NCI-H774 (cell line): Measurements from ENCODE around the gene BTBD2.
"Not testable (repeated sequence)": the region's sequence is repeated elsewhere in the genome, so short reads cannot be mapped to it uniquely, and the experiment has no call there.

Experiments
- DNase-seq: peaks from one replicate; lab custom pipeline; 2025; lab: John Stamatoyannopoulos, UW

BTBD2 gene

DNA sequence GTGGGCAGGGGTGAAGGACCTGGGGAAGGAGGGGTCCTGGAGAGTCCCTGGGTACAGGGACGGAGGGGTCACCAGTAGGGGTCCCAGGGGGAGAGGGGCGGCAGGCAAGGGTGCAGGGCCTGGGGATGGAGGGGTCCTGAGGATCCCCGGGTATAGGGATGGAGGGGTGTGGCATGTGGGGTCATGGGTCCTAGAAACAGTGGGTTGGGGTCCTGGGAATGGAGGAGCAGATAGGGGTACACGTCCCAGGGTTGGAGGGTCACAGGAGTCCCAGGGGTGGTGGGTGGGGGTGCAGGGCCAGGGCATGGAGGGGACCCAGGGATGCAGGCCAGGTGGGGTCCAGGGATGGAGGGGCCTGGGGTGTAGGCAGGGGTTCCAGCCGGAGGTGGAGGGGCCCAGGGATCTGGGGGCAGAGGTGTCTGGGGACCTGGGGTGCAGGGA lies 1.4 kb downstream of the BTBD2 start:
- no peak for DNase-seq

DNA sequence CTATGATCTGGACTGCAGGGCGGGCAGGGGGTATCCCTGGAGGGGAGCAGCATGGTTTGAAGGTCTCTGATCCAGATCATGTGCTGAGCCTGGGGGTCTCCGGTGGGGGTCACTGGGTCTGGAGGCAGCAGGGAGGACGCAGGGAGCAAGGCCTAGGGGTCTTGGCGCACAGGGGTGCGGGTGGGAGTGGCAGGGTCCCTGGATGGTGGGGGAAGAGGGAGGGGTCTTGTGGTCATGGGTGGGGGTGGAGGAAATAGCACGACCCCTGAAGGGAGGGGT lies 1.9 kb downstream of the BTBD2 start:
- no peak for DNase-seq

GRCh38 chr19:2012941-2013682 lies 2.4 kb downstream of the BTBD2 start:
- DNase-seq: no peak

DNA sequence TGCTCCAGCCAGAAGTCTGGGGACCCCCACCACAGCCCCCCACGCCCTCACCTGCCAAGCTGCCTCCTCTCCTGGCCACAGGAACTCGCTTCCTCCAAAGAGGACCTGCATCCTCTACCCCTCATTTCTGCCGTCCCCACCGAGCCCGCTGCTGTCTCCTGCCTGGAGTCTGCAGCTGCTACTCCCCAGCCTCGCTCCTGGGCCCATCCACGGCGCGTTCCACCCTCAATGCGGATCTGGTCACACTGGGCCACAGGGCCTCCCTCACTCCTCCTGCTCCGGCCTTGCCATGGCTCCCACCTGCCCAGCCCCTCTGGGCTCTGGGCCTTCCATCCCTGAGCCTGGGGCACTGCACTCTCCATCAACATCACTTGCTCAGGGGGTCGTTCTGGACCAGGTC lies 4.3 kb downstream of the BTBD2 start:
- no peak for DNase-seq

GRCh38 chr19:2010135-2010668 lies 5.3 kb downstream of the BTBD2 start:
- DNase-seq: no peak

- no peak for DNase-seq
Observed at GRCh38 chr19:2003874-2004273, 11.6 kb downstream of the BTBD2 start.

DNA sequence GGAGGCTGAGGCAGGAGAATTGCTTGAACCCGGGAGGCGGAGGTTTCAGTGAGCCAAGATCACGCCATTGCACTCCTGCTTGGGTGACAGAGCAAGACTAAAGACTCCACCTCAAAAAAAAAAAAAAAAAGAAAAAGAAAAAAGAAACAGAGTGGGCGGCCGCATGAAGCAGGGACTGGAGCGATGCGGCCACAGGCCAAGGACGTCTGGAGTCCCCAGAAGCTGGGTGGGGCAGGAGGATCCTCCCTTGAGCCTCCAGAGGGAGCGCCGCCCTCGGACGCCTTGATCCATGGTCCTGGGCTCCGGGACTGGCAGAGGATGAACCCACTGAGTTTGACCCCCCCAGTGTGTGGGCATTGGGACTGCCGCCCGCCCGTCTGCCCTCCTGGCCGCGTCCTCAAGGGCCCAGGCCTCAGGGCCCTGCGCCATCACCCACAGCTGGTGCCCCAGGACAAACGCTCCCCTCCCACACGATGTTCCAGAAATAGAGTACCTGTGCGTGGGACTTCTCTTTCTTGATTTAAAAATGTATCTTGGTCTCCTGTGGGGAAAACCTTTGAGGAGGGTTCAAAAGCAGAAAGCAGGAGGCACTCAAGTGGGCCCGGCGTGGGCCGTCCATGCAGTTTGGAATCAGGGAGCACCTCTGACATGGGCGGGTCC lies 15.5 kb downstream of the BTBD2 start:
- DNase-seq: no peak

- no peak for DNase-seq
Observed at GRCh38 chr19:1998712-1999708, 16.5 kb downstream of the BTBD2 start.

- DNase-seq: no peak
Observed at GRCh38 chr19:1997353-1998233, 17.9 kb downstream of the BTBD2 start.

- DNase-seq: no peak
Observed at GRCh38 chr19:1992759-1993260, 22.7 kb downstream of the BTBD2 start.

DNA sequence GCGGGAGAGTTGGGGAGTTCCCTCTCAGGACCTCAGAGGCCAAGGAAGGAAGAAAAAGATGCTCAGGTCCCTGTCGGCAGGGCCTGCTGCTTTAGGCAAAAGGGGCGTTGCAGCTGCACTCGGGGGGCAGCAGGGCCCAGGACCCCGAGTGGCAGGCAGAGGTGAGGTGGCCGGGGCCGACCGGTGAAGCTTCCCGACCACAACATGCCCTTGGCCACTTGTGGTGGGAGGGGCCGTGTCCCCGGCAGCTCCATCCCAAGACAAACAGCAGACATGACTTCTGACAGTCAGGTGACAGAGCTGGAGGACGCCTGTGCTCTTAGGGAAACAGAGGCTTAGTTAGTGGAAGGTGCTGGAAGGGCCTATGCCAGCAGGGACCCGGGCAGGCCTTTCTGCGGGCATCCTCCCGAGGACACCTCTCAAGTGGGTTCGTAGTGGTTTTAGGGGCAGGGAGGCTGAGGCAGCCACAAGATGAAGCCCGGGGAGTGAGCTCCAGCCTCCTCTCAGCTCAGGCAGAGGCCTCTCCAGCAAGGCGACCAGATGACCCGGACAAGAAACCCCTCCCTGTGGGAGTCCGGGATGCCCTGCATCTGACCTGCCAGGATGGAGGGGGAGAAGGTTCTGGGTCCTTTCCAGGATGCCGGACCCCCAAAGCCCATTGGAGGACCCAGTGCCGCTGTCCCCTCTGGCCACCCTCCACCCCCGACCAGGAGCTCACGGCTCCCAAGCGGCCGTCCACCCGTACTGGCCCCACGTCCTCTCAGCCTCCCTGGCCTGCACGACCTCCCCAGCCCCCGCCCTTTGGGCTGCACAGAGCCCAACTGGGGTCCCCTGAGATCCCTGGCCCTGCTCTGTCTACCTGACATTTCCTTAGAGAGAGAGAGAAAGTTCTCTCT lies 24.2 kb downstream of the BTBD2 start:
- no peak for DNase-seq

DNA sequence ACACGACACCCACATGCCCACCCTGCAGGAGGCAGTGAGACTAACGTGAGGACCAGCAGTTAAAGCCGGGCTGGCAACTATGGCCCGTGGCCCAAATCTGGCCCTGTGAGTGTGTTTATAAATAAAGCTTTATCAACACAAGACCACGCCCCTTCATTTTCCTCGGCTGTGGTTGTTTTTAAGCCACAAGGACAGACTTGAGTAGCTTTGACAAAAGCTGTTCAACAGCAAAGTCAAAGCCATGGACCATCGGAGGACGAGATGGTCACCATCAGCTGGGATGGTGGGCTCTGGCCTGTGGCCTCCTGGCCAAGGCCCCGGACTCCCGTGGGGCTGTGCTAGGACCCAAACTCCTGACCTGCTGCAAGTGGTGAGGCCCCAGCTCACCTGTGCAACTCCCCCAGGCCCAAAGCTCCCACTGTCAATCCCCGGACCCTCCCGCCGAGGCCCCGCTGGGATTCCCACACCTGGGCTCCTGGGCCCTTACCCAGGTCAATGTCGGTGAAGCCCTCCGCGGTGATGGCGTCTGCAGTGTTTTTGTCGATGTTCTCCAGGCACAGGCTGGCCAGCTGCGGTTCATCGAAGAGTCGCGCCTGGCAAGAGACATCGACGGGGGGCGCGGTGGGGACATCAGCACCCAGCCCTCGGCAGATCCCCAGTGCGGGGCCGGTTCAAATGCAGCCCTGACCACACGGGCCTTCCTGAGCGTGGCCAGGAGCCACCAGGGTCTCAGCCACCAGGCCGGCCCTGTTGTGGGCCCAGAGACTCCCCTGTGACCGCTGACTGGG lies 25.1 kb downstream of the BTBD2 start:
- DNase-seq: no peak

DNA sequence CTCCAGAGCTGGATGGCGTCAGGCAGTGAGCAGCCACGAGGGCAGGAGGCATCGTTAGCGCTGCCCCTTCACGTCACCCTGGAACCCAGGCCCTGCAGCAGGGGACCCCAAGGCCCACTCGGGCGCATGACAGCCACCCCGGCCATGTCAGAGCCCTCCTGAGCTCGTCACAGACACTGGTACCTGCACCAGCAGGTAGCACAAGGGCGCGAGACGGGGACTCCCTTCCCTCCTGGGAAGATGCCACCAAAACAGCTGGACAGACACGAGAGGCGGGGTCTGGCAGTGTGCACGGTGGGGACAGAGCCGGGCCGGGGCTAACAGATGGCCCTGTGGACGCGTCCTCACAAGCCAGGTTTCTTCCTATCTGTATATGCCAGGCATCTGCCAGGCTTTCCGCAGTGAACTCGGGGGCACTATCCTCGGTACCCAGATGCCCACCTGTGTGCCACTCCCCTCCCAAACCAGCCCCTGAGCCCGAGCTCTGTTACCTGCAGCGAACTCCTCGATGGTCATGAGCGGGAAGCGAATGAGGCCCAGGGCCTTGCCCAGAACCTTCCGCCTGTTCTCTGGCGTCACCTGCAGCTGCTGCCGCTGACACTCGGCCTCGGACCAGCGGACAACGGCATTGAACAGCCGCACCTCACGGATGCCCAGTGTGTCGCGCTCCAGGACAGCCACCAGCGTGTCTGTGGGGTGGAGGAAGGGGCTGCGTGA lies 25.8 kb downstream of the BTBD2 start:
- DNase-seq: no peak

GRCh38 chr19:1988464-1988863 lies 27.1 kb downstream of the BTBD2 start:
- DNase-seq: not testable (repeated sequence)

- DNase-seq: no peak
Observed at GRCh38 chr19:1987197-1988187, 28.0 kb downstream of the BTBD2 start.

GRCh38 chr19:1986357-1987162 lies 29.0 kb downstream of the BTBD2 start:
- no peak for DNase-seq
